SK-N-MC (cell line): ENCODE measurements around the gene NDUFS7.
A peak's percentile ranks its signal among the peaks of the same experiment; 100 is the strongest.

ENCODE experiments used
- DNase-seq: peaks from one replicate; pipeline ENCODE4 v3.0.0-alpha.2; 2011; ENCODE audit warnings: low read depth, low spot score
- H3K27ac ChIP-seq: fragments of 200-600 bp; sonication (generic); 2 replicates; pipeline ENCODE4 v1.5.1; 2016; ENCODE audit warnings: mixed run types
- H3K36me3 ChIP-seq: fragments of 200-600 bp; sonication (generic); 2 replicates; pipeline ENCODE4 v1.6.1; 2017; ENCODE audit warnings: antibody characterized with exemption, low read length, mixed read lengths; ENCODE audit not compliant: insufficient read depth
- H3K4me3 ChIP-seq: fragments of 200-600 bp; sonication (generic); 2 replicates; pipeline ENCODE4 v1.5.1; 2016
- H3K9ac ChIP-seq: fragments of 200-600 bp; sonication (generic); 2 replicates; pipeline ENCODE4 v1.8.0; 2017; ENCODE audit warnings: mixed run types, mixed read lengths; ENCODE audit not compliant: insufficient read length
- H3K9me3 ChIP-seq: fragments of 200-600 bp; sonication (generic); 2 replicates; pipeline ENCODE4 v1.6.1; 2017; ENCODE audit warnings: low read depth, mild to moderate bottlenecking, antibody characterized with exemption, low read length, moderate library complexity, mixed read lengths
- EZH2 ChIP-seq: fragments of 200-600 bp; sonication (generic); IDR thresholded peaks from one replicate; pipeline ENCODE4 v1.6.1; 2017; ENCODE audit warnings: antibody characterized with exemption
- FOXP2 ChIP-seq: optimal IDR thresholded peaks from 2 replicates; pipeline ENCODE3; 2011; ENCODE audit warnings: mild to moderate bottlenecking, moderate library complexity; ENCODE audit not compliant: insufficient read depth; ENCODE audit errors: extremely low read length, control extremely low read depth
- POLR2AphosphoS5 ChIP-seq: IDR thresholded peaks from 2 replicates; pipeline ENCODE4 v1.6.1; 2012; ENCODE audit warnings: mild to moderate bottlenecking, low read depth, low read length, borderline replicate concordance

Gene NDUFS7

DNA sequence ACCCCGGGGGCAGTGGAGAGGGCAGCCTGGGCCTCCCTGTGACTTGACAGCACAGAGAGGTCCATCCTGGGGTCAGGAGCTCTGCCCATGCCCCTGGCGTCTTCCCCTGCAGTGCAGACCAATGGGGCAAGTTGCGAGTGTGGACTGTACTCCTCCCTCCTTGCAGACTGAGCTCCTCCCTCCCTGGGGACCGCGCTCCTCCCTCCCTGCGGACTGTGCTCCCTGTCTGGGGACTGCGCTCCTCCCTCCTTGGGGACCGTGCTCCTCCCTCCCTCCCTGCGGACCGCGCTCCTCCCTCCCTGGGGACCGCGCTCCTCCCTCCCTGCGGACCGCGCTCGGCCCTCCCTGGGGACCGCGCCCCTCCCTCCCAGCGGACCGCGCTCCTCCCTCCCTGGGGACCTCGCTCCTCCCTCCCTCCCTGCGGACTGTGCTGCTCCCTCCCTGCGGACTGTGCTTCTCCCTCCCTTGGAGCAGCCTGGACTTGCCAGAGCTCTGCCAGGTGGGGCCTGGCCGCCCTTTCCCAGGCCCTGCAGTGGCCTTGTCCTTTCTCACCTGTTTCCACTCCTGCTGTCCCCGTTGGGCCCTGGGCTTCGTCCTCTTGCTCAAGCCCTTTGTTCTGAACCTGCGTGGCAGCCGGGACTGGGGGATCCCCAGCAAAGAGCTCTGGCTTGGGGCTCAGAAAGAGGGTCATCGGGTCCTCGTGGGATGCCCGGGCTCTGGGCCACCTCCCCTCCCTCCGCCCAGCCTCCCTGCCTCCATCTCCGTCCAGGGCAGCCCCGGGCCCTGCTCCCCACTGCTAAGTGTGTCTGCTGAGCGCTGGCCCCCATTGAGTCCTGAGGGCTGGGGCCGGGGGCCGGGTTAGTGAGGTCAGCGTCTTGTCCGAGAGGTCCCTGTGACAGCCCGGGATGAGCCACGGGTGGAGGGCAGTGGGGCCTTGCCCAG, 10.8 kb downstream of the NDUFS7 start:
- Histone ChIP-seq H3K9me3 (no peaks in the 10 kb centered on the region), H3K36me3 (peaks cover 6% of the 10 kb centered on the region; the same call in 1 of the 2 replicates), H3K27ac (no peak overlapping the region), H3K9ac (no peak overlapping the region), H3K4me3 (no peak overlapping the region)
- TF ChIP-seq FOXP2 (no peak), EZH2 (no peak), POLR2AphosphoS5 (no peak)
- no peak for DNase-seq

DNA sequence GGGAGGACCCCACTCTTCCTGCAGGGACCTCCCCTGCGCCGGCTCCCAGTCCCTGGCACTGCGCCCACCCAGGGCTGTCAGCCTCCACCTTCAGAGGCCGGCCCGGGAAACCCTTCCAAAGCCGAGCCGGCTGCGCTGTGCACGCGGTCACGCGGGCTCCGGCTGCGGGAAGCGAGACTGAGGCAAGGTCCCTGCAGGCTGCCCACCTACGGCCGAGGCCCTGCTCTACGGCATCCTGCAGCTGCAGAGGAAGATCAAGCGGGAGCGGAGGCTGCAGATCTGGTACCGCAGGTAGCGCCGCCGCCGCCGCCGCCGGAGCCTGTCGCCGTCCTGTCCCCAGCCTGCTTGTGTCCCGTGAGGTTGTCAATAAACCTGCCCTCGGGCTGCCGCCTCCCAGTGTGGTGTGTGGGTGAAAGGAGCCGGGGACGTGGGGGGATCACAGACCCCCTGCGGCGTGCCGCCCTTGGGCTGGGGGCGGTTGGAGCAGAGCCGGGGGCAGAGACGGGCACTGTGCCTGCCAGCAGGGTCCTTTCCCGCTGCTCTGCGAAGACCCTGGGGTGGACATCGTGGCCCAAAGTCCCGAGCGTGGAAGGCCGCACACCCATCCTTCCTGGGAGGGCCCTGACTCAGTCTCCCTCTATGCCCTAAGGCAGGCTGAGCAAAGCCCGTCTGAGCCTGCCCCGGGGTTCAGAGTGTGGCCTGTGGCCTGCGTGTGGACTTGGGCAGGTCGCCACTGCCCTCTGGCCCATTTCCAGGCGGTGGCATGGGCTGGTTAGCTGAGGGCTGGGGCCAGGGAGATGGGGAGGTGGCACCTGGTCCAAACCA, 11.7 kb downstream of the NDUFS7 start:
- peaks cover 6% of the 10 kb centered on the region; the same call in 1 of the 2 replicates for H3K36me3 ChIP-seq
- no peak for DNase-seq
- no peak for TF ChIP-seq EZH2
- TF ChIP-seq POLR2AphosphoS5 = peak; percentile 43
- H3K9me3 ChIP-seq = no peaks in the 10 kb centered on the region
- H3K4me3 ChIP-seq = no peak overlapping the region
- H3K9ac ChIP-seq = no peak overlapping the region
- H3K27ac ChIP-seq = no peak overlapping the region

DNA sequence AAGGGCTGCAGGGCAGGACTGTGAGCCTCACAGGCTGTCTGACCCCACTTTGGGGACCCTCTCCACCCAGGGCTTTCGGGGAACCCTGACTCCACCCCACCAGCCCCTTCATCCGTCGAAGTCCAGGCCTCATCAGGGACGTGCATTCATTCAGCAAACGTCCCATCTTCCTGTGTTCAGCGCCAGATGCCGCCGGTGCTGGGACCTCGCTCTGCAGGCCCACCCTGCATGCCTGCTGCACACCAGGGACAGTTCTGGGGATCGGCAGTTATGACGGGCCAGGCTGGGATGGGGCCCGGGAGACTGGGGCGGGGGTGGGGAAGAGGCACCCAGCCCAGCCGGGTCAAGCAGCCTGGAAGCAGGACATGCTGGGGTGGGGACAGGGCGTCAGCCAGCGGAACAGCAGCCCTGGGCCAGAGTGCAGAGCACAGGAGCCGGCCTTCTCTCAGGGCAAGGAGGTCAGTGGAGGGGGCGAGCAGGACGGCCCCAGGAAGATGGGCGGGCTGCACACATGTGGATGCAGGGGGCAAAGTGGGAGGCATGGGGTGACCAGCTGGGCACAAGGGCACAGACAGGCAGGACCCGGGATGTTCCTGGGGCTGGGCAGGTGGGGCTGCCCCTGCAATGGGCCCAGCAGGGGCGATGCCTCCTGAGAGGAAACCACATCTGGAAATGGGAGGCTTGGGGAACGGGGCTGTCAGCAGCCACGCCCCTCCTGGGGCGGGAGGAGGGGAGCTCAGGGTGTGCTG, 12.5 kb downstream of the NDUFS7 start:
- Histone ChIP-seq H3K27ac (no peak overlapping the region), H3K36me3 (no peaks in the 10 kb centered on the region; the same call in 1 of the 2 replicates), H3K9ac (no peak overlapping the region), H3K4me3 (peak overlapping the region; percentile 32), H3K9me3 (no peaks in the 10 kb centered on the region)
- no peak; the same call in 1 of the 2 replicates for TF ChIP-seq POLR2AphosphoS5
- TF ChIP-seq EZH2 = no peak
- TF ChIP-seq FOXP2 = no peak
- DNase-seq = no peak

DNA sequence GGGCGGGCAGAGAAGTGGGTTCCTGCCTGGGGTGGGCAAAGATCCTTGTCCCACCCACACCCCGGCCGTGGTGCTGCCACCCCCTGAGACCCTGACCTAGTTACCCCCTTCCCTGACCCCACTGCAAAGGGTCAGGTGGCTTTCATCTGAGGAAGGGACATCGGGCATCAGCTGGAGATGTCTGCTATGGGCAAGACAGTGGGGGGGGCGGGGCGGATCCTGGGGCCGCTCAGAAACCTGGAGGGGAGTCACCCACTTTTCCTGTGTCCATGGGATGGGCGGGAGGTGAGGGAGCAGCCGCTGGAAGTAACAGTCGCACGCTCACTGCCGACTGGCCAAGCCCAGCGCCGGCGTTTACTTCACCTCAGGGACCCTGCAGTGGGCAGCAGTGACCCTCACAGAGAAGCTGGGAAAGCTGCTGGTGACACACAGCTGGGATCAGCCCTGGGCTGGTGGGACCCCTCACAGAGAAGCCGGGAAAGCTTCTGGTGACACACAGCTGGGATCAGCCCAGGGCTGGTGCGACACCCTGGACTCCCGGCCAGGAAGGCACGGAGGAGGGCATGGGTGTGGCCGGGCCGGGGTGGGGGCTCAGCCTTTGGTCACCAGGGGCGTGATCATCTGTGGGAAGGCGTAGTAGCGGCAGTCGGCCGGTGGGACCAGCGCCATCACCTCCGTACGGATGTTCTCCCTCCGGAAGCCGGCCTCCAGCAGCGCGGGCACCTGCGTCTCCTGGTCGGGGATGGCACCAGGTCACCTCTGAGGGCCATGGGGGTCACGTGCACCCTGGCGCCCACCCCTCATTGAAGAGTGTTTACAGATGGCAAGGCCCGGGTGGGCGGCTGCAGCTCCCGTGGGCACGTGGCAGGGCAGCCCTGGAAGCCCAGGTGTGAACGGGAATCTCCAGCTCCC, 13.3 kb downstream of the NDUFS7 start:
- no peak for DNase-seq
- Histone ChIP-seq H3K36me3 (no peaks in the 10 kb centered on the region; the same call in 1 of the 2 replicates), H3K4me3 (peak overlapping the region; percentile 32), H3K9ac (no peak overlapping the region), H3K27ac (no peak overlapping the region), H3K9me3 (no peaks in the 10 kb centered on the region)
- TF ChIP-seq POLR2AphosphoS5 (no peak), EZH2 (no peak), FOXP2 (no peak)

DNA sequence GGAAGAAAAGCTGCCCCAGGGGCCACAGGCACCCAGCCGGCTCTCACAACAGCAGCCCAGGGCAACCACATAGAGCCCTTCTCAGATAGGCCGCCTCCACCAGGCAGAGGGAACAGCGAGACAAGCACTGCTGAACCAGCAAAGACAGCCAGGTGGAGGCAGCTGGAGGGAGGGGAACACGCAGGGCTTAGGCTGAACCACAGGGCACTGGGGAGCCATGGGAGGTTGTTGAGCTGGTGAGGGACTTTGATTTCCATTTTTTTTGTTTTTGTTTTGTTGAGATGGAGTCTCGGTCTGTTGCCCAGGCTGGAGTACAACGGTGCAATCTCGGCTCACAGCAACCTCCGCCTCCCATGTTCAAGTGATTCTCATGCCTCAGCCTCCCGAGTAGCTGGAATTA, 14.1 kb downstream of the NDUFS7 start:
- no peak for DNase-seq
- Histone ChIP-seq H3K9me3 (no peaks in the 10 kb centered on the region), H3K27ac (no peak overlapping the region), H3K36me3 (no peaks in the 10 kb centered on the region; the same call in 1 of the 2 replicates), H3K4me3 (no peak overlapping the region), H3K9ac (no peak overlapping the region)
- TF ChIP-seq POLR2AphosphoS5 = no peak
- TF ChIP-seq FOXP2 = no peak
- TF ChIP-seq EZH2 = no peak

DNA sequence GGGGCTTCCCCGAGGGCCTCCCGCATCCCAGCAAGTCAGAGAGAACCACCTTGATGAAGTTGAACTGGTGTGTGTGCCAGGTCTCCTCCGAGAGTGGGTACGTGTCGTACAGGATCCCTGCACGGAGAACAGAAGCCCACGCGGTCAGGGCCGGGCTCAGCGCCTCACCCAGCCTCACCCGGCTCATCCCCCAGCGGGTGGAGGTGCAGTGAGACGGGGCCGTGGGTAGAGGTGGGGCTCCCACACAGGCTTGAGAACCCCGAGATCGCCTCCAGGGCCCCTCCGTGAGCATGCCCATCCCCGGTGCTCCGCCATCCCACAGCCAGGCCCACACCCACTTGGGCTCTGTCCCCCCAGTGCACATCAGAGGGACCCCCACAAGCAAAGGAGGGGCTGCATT, 15.4 kb downstream of the NDUFS7 start:
- H3K9me3 ChIP-seq = no peaks in the 10 kb centered on the region
- TF ChIP-seq POLR2AphosphoS5 (no peak), FOXP2 (no peak), EZH2 (no peak)
- DNase-seq = no peak
- no peak overlapping the region for H3K27ac ChIP-seq
- H3K4me3 ChIP-seq = no peak overlapping the region
- no peak overlapping the region for H3K9ac ChIP-seq
- no peaks in the 10 kb centered on the region for H3K36me3 ChIP-seq

DNA sequence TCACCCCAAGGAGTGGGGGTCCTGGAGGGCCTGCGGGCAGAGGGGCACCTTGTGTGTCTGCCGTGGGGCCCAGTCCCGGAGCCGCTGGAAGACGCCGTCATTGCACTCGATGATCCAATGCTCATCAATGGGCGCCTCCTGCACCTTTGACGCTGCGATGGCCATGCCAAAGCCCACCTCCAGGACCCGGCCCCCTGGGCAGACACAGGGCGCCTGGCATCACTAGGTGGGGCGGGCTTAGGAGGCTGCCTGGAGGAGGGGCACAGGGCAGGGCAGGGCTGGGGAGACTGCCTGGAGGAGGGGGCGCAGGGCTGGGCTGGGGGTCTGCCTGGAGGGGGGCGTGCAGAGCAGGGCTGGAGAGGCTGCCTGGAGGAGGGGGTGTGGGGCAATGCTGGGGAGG, 16.0 kb downstream of the NDUFS7 start:
- H3K27ac ChIP-seq = no peak overlapping the region
- H3K9me3 ChIP-seq = no peaks in the 10 kb centered on the region
- H3K9ac ChIP-seq = no peak overlapping the region
- DNase-seq = no peak
- no peak overlapping the region for H3K4me3 ChIP-seq
- no peaks in the 10 kb centered on the region for H3K36me3 ChIP-seq
- TF ChIP-seq FOXP2 = no peak
- no peak for TF ChIP-seq EZH2
- no peak for TF ChIP-seq POLR2AphosphoS5
